Measurements from ENCODE around the gene RASAL2. TPM values are rescaled to one million over a fixed set of nuclear protein-coding genes. Genes with fewer than 3 reads are reported as not detected.

The RASAL2 gene
- total RNA-seq, 1 donor from 2014 or later = 35.7 TPM

GRCh38 chr1:178232108-178232507 lies 138.2 kb downstream of the RASAL2 start:
- TF ChIP-seq CTCF (IDR thresholded peaks at IDR 0.05; ENCODE audit: unreplicated experiment) = no peak
- H3K36me3 Mint-ChIP-seq = no peaks in the 10 kb centered on the region
- H3K27me3 Mint-ChIP-seq (ENCODE audit: low read depth) = no peaks in the 10 kb centered on the region
- H3K27ac Mint-ChIP-seq = no peak overlapping the region
- H3K9me3 Mint-ChIP-seq = no peaks in the 10 kb centered on the region
- peaks cover 2% of the 10 kb centered on the region for H3K4me1 Mint-ChIP-seq
- DNase-seq (ENCODE audit: low spot score in 2 of 2, unreplicated experiment in 2 of 2) = no peak
- H3K4me3 Mint-ChIP-seq = no peak overlapping the region

GRCh38 chr1:178232949-178233348 lies 139.0 kb downstream of the RASAL2 start:
- Mint-ChIP-seq H3K27ac (no peak overlapping the region), H3K4me1 (peaks cover 2% of the 10 kb centered on the region), H3K27me3 (ENCODE audit: low read depth) (no peaks in the 10 kb centered on the region), H3K9me3 (no peaks in the 10 kb centered on the region), H3K36me3 (no peaks in the 10 kb centered on the region), H3K4me3 (no peak overlapping the region)
- no peak for TF ChIP-seq CTCF (IDR thresholded peaks at IDR 0.05; ENCODE audit: unreplicated experiment)
- no peak for DNase-seq (ENCODE audit: low spot score in 2 of 2, unreplicated experiment in 2 of 2)

GRCh38 chr1:178237121-178237520 lies 143.2 kb downstream of the RASAL2 start:
- no peak for DNase-seq (ENCODE audit: low spot score in 2 of 2, unreplicated experiment in 2 of 2)
- H3K4me1 Mint-ChIP-seq = peaks cover 9% of the 10 kb centered on the region
- H3K27ac Mint-ChIP-seq = no peak overlapping the region
- no peaks in the 10 kb centered on the region for H3K27me3 Mint-ChIP-seq (ENCODE audit: low read depth)
- no peak for TF ChIP-seq CTCF (IDR thresholded peaks at IDR 0.05; ENCODE audit: unreplicated experiment)
- no peaks in the 10 kb centered on the region for H3K36me3 Mint-ChIP-seq
- H3K4me3 Mint-ChIP-seq = no peak overlapping the region
- no peaks in the 10 kb centered on the region for H3K9me3 Mint-ChIP-seq

GRCh38 chr1:178238722-178239510 lies 145.0 kb downstream of the RASAL2 start:
- peaks cover under 1% of the 10 kb centered on the region for H3K36me3 Mint-ChIP-seq
- no peak overlapping the region for H3K4me3 Mint-ChIP-seq
- no peak for DNase-seq (ENCODE audit: low spot score in 2 of 2, unreplicated experiment in 2 of 2)
- no peak overlapping the region for H3K27ac Mint-ChIP-seq
- H3K4me1 Mint-ChIP-seq = peaks cover 9% of the 10 kb centered on the region
- TF ChIP-seq CTCF (IDR thresholded peaks at IDR 0.05; ENCODE audit: unreplicated experiment) = no peak
- no peaks in the 10 kb centered on the region for H3K9me3 Mint-ChIP-seq
- H3K27me3 Mint-ChIP-seq (ENCODE audit: low read depth) = no peaks in the 10 kb centered on the region

- TF ChIP-seq CTCF (IDR thresholded peaks at IDR 0.05; ENCODE audit: unreplicated experiment) = no peak
- Mint-ChIP-seq H3K4me3 (no peak overlapping the region), H3K27me3 (ENCODE audit: low read depth) (no peaks in the 10 kb centered on the region), H3K27ac (no peak overlapping the region), H3K9me3 (peaks cover 10% of the 10 kb centered on the region), H3K36me3 (peaks cover 8% of the 10 kb centered on the region), H3K4me1 (peaks cover 7% of the 10 kb centered on the region)
- no peak for DNase-seq (ENCODE audit: low spot score in 2 of 2, unreplicated experiment in 2 of 2)
These were observed 147.2 kb downstream of the RASAL2 start for GRCh38 chr1:178241057-178241456.

All from mesothelial cell of epicardium (in vitro differentiated cells).